ENCODE data around the gene VOPP1.
"Not testable (repeated sequence)": the region's sequence is repeated elsewhere in the genome, so short reads cannot be mapped to it uniquely, and the experiment has no call there.

VOPP1 gene

GRCh38 chr7:55515569-55516279 lies 56.6 kb downstream of the VOPP1 start:
- peaks cover 74% of the 10 kb centered on the region for H3K36me3 ChIP-seq
- H3K27me3 ChIP-seq: no peaks in the 10 kb centered on the region
- no peaks in the 10 kb centered on the region for H3K9me3 ChIP-seq
- no peaks in the 10 kb centered on the region for H3K4me1 ChIP-seq (ENCODE audit: control insufficient read depth in 1 of 2, insufficient read depth in 1 of 2, low read depth in 1 of 2, low read length in 1 of 2)
- no peak overlapping the region for H3K4me3 ChIP-seq (ENCODE audit: low read depth in 1 of 2, low read length in 1 of 2)
- TF ChIP-seq CTCF (IDR thresholded peaks at IDR 0.05): no peak
- no peak overlapping the region for H3K27ac ChIP-seq

GRCh38 chr7:55514546-55515265 lies 57.6 kb downstream of the VOPP1 start:
- Histone ChIP-seq H3K4me3 (ENCODE audit: low read depth in 1 of 2, low read length in 1 of 2) (no peak overlapping the region), H3K4me1 (ENCODE audit: control insufficient read depth in 1 of 2, insufficient read depth in 1 of 2, low read depth in 1 of 2, low read length in 1 of 2) (peaks cover 1 to 2% of the 10 kb centered on the region in 2 experiments), H3K27ac (no peak overlapping the region), H3K36me3 (peaks cover 66% of the 10 kb centered on the region), H3K9me3 (no peaks in the 10 kb centered on the region), H3K27me3 (no peaks in the 10 kb centered on the region)
- no peak for TF ChIP-seq CTCF (IDR thresholded peaks at IDR 0.05)

GRCh38 chr7:55513868-55514267 lies 58.4 kb downstream of the VOPP1 start:
- peaks cover 59% of the 10 kb centered on the region for H3K36me3 ChIP-seq
- no peak overlapping the region for H3K4me3 ChIP-seq (ENCODE audit: low read depth in 1 of 2, low read length in 1 of 2)
- no peak for TF ChIP-seq CTCF (IDR thresholded peaks at IDR 0.05)
- H3K27me3 ChIP-seq: no peaks in the 10 kb centered on the region
- no peak overlapping the region for H3K27ac ChIP-seq
- peaks cover 9 to 10% of the 10 kb centered on the region in 2 experiments for H3K4me1 ChIP-seq (ENCODE audit: control insufficient read depth in 1 of 2, insufficient read depth in 1 of 2, low read depth in 1 of 2, low read length in 1 of 2)
- H3K9me3 ChIP-seq: no peaks in the 10 kb centered on the region

GRCh38 chr7:55512635-55513191 lies 59.6 kb downstream of the VOPP1 start:
- TF ChIP-seq CTCF (IDR thresholded peaks at IDR 0.05): no peak
- no peaks in the 10 kb centered on the region for H3K9me3 ChIP-seq
- no peak overlapping the region for H3K4me3 ChIP-seq (ENCODE audit: low read depth in 1 of 2, low read length in 1 of 2)
- H3K27ac ChIP-seq: no peak overlapping the region
- H3K27me3 ChIP-seq: no peaks in the 10 kb centered on the region
- H3K36me3 ChIP-seq: peaks cover 47% of the 10 kb centered on the region
- peaks cover 11 to 12% of the 10 kb centered on the region in 2 experiments for H3K4me1 ChIP-seq (ENCODE audit: control insufficient read depth in 1 of 2, insufficient read depth in 1 of 2, low read depth in 1 of 2, low read length in 1 of 2)

GRCh38 chr7:55510621-55511020 lies 61.7 kb downstream of the VOPP1 start:
- no peaks in the 10 kb centered on the region for H3K27me3 ChIP-seq
- no peaks in the 10 kb centered on the region for H3K9me3 ChIP-seq
- peaks cover 31% of the 10 kb centered on the region for H3K36me3 ChIP-seq
- no peak for TF ChIP-seq CTCF (IDR thresholded peaks at IDR 0.05)
- H3K4me3 ChIP-seq (ENCODE audit: low read depth in 1 of 2, low read length in 1 of 2): no peak overlapping the region
- H3K27ac ChIP-seq: no peak overlapping the region
- peaks cover 18 to 19% of the 10 kb centered on the region in 2 experiments for H3K4me1 ChIP-seq (ENCODE audit: control insufficient read depth in 1 of 2, insufficient read depth in 1 of 2, low read depth in 1 of 2, low read length in 1 of 2)

- H3K27me3 ChIP-seq; H3K4me3 ChIP-seq (ENCODE audit: low read depth in 1 of 2, low read length in 1 of 2); H3K27ac ChIP-seq; H3K9me3 ChIP-seq: not testable (repeated sequence)
- Histone ChIP-seq H3K36me3 (peaks cover 27% of the 10 kb centered on the region), H3K4me1 (ENCODE audit: control insufficient read depth in 1 of 2, insufficient read depth in 1 of 2, low read depth in 1 of 2, low read length in 1 of 2) (peaks cover 18 to 20% of the 10 kb centered on the region in 2 experiments)
Observed at GRCh38 chr7:55510206-55510605, 62.1 kb downstream of the VOPP1 start.
